Sigmoid colon (tissue), 4 donors: Measurements from ENCODE around the gene ITLN1.

Source experiments
- CTCF ChIP-seq, 4 experiments: fragments of 450-650 bp in 3 of 4; fragments of 200-600 bp in 1 of 4; IDR thresholded peaks; one replicate each; pipeline ENCODE4 v1.5.1; 2016 to 2019; ENCODE audit warnings: antibody characterized with exemption in 4 of 4, mild to moderate bottlenecking in 3 of 4, moderate library complexity in 2 of 4
- EP300 ChIP-seq, 4 donors: sonication (generic); formaldehyde crosslinking; IDR thresholded peaks; one replicate each; pipeline ENCODE4 v1.6.1; 2017; ENCODE audit warnings: antibody characterized with exemption in 4 of 4
- POLR2A ChIP-seq, 2 donors: fragments of 450-650 bp; IDR thresholded peaks; one replicate each; pipeline ENCODE4 v1.6.1; 2016; ENCODE audit warnings: antibody characterized with exemption in 2 of 2, mild to moderate bottlenecking in 2 of 2, moderate library complexity in 2 of 2

- TF ChIP-seq CTCF (IDR thresholded peaks at IDR 0.05) = no peak
- TF ChIP-seq POLR2A (IDR thresholded peaks at IDR 0.05) = no peak
- TF ChIP-seq EP300 (IDR thresholded peaks at IDR 0.05) = no peak
Observed at GRCh38 chr1:160836561-160836960, 48.4 kb downstream of the ITLN1 start.
